NCI-H1930 (cell line): Measurements from ENCODE around the gene IGSF3.

ENCODE experiments used
- DNase-seq, 2 experiments: peaks; one replicate each; lab custom pipeline; 2025; lab: John Stamatoyannopoulos, UW

The IGSF3 gene

DNA sequence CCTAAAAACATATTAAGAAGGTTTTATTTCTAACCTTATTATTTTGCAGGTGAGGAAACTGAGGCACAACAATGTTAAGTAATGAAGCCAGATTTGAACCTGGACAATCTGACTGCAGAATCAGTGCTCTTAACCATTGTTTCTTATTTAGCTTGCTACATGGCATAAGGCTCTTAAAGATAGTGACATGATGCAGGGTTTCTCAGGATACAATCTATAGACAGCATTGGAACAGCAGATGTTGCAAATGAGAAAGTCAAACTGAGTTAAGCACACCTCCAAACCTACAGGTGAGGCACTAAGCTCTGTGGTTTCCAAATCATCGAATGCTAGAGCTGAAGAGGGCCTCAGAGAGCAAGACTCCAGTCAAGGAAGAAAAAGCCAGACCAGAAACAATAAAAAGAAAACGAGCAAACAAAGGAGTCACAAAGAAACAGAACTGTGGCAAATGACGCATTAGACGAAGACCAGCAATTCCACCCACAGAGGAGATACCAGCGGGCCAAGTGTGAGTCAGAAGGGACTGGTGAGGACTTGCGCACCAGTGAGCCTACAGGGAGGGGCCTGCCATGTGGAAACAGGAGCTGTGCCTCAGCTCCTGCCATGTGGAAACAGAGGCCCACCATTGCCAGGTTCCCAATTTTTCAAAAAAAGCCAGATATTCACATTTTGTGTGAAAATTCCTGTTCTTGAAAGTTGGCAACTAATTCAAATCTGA lies 111.1 kb downstream of the IGSF3 start:
- no peak for DNase-seq

DNA sequence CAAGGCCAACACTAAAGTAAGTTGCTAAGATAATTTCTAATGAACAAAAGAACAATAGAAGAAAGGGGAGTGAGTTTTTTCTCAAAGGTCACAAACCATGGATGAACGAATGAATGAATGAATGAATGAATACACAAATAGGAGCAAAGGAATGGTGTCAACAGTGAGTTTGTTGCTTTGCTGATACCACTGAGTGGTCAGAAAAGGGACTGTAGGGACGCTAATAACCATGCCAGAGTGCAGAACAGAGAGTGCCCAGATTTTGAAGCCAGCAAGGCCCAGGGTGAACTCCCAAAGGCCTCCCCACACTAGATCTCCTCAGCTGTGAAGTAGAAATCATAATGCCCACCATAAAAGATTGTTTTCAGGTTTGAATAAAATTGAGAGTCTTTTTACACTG lies 112.6 kb downstream of the IGSF3 start:
- no peak for DNase-seq

DNA sequence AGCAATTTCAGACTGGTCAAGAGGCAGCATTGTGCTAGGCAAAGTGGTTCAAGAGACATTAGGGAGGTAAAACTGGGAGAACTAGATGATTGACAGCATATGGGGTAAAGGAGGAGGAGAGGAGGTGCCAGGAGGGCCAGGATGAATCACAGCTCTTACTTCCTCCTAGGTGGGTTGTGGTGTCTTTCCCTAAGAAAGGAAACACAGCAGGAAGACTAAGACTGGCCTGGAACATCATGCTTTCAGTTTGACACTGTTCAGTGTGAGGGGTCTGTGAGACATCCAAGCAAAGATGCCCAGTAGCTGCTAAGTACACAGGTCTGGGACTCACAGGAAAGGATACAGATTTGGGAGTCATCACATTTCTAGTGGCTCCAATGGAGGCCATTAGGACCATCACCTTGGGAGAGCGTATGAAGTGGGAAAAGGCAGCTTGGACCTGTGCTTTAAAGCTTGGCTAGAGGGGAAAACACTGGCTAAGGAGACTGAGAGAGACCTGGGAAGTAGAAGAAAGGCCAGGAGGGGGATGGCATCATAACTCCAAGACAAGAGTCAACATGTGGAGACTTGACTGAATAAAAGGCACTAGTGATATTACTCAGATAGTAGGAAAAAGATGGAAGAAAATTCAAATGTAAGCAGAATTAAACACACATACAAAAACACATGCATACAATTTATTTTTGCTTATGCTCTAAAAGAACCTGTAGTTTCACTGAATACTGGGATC lies 114.0 kb downstream of the IGSF3 start:
- no peak for DNase-seq

DNA sequence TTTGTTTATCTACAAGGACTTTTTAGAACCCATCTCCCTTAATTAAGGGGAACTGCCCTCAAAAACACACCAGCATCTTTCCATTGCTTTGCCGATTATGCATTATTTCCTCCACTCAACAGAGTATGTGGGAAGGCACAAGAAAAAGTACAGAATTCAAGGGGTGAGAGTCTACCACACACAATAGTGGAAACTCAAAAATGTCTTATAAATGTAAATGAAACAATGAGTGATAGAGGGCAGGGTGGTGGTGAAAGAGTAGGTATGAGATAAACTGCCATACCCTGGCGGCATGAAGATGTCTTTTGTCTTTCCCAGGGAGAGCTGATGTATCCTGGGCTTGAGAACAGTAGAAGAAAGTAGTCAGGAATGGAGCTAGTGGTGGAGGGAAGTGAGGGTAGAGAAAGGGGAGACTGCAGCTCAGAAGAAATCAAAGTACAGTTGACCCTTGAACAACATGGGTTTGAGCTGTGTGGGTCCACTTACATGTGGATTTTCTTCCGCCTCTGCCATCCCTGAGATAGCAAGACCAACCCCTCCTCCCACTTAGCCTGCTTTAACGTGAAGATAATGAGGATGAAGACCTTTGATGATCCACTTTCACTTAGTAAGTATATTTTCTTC lies 121.1 kb downstream of the IGSF3 start:
- no peak for DNase-seq

DNA sequence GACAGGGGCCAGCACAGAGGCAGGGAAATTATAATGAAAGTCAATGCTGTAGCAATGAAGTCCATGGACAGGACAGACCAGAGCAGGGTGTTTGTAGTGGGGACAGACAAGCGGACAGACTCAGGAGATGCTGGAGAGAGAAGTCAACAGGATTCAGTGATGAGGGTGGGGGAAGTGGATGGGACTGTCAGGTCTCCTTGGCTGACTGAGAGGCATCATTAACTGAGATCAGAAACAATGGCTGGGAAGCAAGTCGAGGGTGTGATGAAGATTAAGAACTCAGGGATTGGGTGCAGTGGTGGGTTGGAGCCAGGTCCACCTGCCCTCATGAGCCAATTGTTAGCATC lies 122.2 kb downstream of the IGSF3 start:
- no peak for DNase-seq

DNA sequence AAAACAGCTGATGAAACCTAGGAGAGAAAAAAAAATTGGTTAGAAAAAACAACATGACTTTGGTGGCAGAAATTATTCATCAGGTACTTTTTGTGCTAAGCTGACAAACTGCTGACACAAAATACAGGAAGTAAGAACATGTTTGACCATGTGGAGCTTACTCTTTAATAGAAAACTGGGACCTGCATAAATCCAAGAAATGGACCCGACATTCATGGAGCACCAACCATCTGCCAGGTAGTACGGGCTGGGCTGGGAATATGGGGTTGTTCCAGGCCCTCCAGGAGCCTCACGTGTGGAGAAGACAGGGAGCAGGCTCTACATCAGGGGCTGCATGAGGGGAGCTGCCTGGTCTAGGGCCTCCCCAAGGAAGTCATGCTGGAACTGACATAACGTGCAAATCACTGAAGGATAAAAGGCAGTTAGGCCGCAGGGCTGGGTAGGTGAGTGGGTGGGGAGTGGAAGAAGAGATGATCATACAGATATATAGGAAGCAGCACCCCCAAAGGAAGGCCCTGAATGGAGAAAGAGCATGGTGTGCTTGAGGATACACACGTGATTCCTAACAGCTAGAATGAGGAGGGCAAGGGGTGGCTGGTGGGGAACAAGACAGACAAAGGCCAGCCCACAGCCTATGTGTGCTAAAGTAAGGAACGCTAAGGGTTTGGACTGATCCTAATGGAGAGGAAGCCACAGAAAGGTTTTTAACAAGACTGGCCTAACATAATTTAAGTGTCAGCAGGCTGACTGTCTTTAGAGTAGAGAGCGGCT lies 122.8 kb downstream of the IGSF3 start:
- DNase-seq: no peak

DNA sequence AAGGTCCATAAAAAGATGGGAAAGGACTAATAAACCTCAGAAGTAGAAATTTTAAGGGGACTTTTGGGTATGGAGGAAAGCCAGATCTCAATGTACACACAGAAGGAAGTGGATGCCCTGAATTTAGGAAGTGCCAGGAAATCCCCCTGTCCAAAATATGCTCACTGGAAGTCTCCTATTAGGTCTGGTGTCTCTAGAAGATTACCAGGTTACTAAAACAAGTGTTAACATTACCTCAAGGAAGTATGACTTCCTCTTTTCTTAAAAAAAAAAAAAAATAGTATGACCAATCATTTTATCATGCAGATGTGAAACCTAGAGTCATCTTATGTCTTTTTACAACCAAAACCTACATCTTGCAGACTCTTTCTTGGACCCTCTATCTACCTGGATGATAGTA lies 127.4 kb downstream of the IGSF3 start:
- no peak for DNase-seq

DNA sequence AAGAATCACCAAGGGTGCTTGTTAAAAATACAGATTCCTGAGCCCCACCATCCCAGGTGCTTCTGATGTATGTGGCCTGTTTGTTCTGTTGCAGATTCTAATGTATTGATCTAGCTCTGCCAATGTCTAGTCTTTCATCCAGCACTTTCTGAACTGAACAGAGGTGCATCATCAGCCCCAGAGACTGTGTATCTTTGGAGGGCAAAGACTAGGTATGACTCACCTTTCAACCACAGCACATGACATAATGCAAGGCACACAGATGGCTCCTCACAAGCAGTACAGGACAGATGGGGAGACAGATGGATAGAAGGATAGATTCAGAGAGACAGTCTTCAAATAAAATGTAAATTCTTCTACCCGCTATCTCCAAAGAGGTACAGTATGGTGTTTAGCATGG lies 129.0 kb downstream of the IGSF3 start:
- DNase-seq: no peak

DNA sequence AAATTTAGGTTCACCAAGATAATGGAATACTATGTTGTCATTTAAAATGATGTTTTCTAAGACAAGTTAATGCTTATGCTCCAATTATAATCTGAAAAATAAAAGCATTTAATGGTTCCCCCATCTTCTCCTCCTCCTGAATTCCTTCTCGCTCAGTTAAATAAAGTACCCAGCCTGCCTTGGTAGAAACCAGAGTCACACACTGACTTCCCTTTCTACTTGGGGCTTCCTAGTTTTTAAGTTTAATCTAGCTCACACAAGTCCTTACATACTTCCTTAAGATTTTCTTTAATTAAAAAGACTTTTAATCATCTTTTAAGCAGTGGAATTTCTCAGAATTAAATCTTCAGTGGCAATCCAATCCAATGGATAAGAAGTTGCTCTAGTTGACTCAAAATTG lies 129.6 kb downstream of the IGSF3 start:
- no peak for DNase-seq

DNA sequence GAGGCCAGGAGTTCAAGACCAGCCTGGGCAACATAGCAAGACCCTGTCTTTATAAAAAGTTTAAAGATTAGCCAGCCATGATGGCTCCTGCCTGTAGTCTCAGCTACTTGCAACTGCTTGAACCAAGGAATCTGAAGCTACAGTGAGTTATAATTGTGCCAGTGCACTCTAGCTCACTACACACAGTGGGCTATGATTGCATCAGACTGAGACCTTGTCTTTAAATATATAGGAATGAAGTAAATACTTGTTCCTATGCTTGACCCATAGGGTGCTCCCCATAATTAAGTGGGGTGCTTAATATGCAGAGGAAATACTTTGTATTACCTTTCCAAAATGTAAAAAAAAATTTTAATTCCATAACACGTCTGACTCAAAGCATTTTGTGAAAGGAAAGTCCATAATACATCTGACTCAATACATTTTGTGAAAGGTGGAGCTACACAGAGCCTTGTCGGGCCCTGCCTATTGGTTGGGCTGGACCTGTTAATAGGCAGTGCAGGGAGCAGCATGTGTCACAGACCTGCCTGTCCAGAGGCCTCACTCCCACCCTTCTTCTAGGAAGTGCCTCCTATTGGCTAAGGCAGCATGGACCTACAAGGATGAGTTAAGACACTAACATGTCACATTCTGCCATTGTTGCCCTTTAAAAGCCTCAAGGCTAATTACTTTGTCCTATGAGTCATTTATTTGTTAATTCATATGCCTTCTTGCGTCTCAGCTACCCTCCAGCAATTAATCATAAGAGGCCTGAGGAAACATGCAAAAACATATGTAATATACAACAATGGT lies 130.3 kb downstream of the IGSF3 start:
- no peak for DNase-seq

DNA sequence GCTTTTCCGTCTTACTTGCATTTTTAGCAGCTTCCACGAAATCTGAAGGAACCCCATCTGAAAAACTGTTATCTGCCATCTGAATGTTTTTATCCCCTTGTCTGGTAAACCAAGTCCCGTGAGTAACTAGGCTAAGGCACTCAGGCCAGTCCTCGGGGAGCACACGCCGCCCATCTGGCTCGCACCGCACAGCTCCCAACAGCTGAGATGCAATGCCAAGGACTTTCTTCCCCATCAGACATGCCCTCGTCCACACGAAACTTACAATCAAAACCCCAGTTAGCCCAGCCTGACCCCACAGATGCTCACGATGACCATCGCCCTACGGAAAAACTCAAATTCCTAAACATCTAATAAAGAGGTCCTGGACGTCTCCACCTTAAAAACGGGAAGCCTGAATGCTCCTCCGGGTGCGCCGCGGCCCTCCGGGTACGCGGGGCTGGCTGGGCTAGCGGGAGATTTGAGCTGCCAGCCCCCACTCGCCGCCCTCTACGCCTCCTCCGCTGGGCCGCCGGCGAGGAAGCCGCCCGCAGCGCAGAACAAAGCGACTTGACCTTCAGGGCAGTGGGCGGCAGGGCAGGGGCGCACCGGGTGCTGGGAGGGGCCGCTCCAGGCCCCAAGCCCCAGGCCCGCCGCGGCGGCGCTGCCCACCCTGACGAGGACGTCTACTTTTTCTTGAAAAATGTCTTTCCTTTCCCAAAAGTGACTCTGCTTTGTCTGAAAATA lies 133.4 kb downstream of the IGSF3 start:
- no peak for DNase-seq

DNA sequence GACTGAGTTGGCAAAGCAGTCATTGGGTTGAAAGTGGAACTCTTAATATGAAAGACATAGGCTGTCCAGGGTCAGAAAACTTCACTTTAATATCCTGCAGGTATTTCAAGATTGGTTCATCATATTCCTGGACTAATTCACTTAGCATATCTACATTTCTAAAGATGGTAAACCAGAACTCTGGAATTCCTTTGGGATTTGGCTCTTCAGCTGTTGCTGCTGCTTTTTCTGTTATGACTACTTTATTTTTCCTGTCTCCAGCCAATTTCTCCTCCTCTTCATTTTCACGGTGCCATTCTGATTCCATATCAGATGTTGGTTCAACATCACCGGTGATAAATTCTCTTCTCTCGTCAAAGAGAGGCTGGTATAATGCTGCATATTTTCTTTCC lies 134.1 kb downstream of the IGSF3 start:
- DNase-seq: no peak

DNA sequence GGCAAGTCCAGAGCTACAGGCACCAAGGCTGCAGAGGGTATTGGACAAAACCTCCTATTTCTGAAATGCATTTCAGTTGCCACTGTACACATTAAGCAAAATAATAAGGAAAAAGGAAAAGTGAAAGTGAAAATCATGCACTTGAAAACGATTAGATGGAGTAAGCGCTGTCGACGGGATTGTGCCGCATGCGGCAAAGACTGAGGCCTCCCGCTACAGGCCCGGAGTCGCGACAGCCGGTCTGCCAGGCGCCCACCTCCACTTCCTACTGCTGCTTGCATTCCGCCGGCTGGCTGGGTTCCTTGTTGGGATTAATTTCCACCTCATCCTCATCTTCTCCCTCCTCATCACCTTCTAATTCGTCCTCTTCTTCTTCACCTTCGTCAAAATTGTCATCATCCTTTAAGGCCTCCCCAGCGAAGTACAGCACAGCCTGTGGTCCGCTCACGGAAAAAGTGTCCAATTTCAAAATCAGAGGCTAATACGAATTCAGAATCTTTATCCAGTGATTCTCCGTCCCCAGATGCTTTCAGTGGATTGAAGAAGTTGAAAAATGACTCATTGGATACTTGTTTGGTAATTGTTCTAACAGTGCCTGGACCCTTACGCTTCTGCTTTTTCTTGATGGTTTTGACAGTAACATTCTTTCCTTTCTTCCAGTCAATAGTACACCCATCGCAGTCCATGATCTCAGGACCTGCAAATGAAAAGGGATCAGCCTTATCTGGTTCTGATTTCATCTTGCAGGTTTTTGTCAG lies 134.7 kb downstream of the IGSF3 start:
- DNase-seq: no peak

DNA sequence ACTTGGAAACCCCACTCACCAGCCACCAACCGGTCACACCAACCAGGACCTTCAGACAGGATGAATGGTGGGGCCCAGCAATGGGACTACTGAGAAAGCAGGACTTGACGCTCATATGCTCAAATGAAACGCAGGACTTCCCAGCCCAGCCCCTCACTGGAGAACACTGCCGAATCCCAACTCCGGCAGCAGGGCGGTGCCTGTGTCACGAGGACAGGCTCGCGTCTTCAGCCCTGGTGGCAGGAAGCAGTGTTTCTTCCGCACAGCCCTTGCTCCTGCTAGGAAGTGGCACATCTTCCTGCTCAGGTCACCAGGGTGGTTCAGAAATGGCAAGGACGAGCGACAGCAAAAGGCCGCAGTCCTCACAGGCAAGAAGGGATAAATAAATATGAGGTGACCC lies 135.6 kb downstream of the IGSF3 start:
- no peak for DNase-seq

DNA sequence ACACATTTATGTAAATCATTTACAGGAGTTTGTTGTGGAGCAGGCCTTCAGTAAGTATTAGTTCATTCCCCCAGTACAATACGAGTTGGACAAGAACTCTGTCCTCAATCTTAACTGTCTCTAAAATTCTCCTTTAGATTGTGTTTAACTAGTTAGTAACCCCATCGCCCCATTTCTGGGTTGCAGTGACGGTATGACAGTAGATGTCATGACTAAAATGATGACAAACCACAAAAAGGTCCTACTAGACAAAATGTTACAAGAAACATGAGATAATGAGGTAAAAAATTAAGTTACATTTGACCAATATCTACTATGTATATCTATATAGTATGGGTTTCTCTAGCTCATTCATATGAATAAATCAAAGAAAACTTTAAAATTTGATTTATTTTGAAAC lies 137.9 kb downstream of the IGSF3 start:
- no peak for DNase-seq

DNA sequence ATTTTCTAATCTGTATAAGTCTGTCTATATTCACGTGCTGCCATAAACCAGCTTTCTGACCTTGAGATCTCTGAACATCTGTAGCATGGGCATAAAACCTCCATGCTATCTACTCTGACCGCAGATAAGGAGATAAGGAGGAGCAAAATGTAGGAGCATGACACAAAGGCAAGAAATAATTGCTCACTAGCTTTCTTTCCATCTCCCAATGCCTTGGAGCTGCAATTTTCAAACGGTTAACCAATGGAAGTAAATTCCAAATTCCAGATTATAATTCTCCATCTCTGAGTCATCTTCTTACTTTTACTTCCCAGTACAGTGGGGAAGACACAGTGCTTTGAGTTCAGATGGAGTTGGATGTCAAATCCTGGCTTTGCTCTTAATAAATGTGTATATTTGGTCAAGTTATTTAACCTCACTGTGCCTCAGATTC lies 138.3 kb downstream of the IGSF3 start:
- DNase-seq: no peak

DNA sequence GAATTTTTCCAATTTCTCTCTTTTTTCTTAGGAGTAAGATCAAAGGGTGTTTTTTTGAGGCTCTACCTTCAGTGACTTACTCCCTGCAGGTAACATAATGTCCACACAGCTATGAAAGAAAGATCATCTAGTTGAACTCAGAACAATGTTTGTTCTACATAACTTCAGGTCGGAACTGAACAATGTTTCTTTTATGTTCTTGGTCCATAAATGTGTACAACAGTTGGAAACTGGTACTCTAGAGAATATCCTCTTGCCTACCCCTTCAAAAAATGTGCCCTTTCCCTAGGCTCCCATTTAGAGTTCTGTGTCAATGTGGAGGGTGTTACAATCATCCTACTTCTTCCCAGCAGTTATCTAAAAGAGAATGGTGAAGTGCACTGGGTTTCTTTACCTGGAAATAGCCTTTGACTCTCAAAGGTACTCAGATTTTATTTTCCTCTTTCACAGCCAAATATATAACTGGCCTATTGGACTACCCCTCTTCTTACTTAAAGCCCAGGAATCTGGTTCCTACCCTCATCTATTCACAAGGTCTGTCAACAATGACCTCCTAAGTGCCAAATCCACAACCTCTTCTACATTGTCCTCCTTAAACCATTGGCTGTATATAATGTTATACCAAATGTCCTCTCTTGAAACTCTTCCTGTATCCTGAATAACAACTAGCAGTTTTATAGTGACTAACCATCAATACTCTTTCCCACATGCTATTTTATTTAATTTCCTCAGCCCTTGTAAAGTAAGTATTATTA lies 139.0 kb downstream of the IGSF3 start:
- no peak for DNase-seq

DNA sequence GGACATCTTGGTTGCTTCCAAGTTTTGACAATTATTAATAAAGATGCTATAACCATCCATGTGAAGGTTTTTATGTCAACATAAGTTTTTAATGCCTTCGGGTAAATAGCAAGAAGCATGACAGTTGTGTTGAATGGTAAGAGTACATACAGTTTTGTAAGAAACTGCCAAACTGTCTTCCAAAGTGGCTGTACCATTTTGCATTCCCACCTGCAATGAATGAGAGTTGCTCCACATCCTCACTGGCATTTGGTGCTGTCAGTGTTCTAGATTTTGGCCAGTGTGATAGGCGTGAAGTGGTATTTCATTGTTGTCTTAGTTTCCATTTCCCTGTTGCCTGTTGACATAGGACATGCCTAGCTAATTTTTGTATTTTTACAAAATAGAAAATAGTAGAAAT lies 142.1 kb downstream of the IGSF3 start:
- DNase-seq: no peak
